Activated B cell treated with CpG ODN at 0.5 μM for 24 hours (primary cell): ENCODE data around the gene HERC6. TPM values are rescaled to one million over a fixed set of nuclear protein-coding genes. Genes with fewer than 3 reads are reported as not detected.

ENCODE experiments used
- ATAC-seq: fragments of 200-7000 bp; cut with Tn5 transposase; one replicate; pipeline ENCODE4 v1.10.0; 2021; ENCODE audit warnings: low read depth, mild to moderate bottlenecking, moderate library complexity
- CTCF ChIA-PET: fragments of 350-600 bp; sonication (Branson Sonifier 250); formaldehyde crosslinking; loops from one replicate; lab custom pipeline; 2021; ENCODE audit warnings: antibody characterized with exemption; lab: Charles Lee
- POLR2A ChIA-PET: fragments of 350-600 bp; sonication (Branson Sonifier 250); formaldehyde crosslinking; loops from one replicate; lab custom pipeline; 2021; ENCODE audit warnings: antibody characterized with exemption; lab: Charles Lee
- DNase-seq: peaks from one replicate; pipeline ENCODE4 v3.0.0; 2022
- H3K27ac Mint-ChIP-seq: one replicate; pipeline ENCODE4 v1.8.0; 2020; ENCODE audit warnings: mixed read lengths
- H3K27me3 Mint-ChIP-seq: one replicate; pipeline ENCODE4 v1.8.0; 2021; ENCODE audit warnings: mixed read lengths
- H3K36me3 Mint-ChIP-seq: one replicate; pipeline ENCODE4 v1.8.0; 2021; ENCODE audit warnings: low read depth, mixed read lengths
- H3K4me1 Mint-ChIP-seq: one replicate; pipeline ENCODE4 v1.8.0; 2021; ENCODE audit warnings: mixed read lengths
- H3K4me3 Mint-ChIP-seq: one replicate; pipeline ENCODE4 v1.8.0; 2020; ENCODE audit warnings: mild to moderate bottlenecking, mixed read lengths
- H3K9me3 Mint-ChIP-seq: one replicate; pipeline ENCODE4 v1.8.0; 2020; ENCODE audit warnings: mixed read lengths
- CTCF ChIP-seq: fragments of 200-600 bp; IDR thresholded peaks from one replicate; pipeline ENCODE4 v1.8.0; 2022; ENCODE audit warnings: antibody characterized with exemption, mild to moderate bottlenecking
- intact Hi-C: fragments of 100-400 bp; cut with micrococcal nuclease; formaldehyde crosslinking; loops from one replicate; pipeline ENCODE4 v1.15.1; 2024
- total RNA-seq: library from RNA; stranded (reverse); gene quantifications from 2 replicates; pipeline ENCODE4 v1.2.3, GENCODE V29; 2022

Gene HERC6
- total RNA-seq, 1 donor from 2014 or later: 11.4 TPM

- ATAC-seq (no peak), DNase-seq (no peak)
- H3K36me3 Mint-ChIP-seq: peaks cover 7% of the 10 kb centered on the region
- H3K4me3 Mint-ChIP-seq: peak overlapping the region; percentile 100
- peak overlapping the region; percentile 81 for H3K27ac Mint-ChIP-seq
- H3K9me3 Mint-ChIP-seq: peaks cover 2% of the 10 kb centered on the region
- CTCF ChIA-PET: interaction anchor here (2.6 to 3.0 kb wide), 2 partner anchors 79 to 240 kb away, joined by 12 to 14 read pairs; partner anchors contain the start of gene HERC6
- TF ChIP-seq CTCF: no peak
- peaks cover 17% of the 10 kb centered on the region for H3K4me1 Mint-ChIP-seq
- POLR2A ChIA-PET: interaction anchor here (1.3 to 3.1 kb wide), 4 partner anchors 11 to 179 kb away, joined by 3 to 48 read pairs (median 3); partner anchors contain the start of gene PPM1K
- intact Hi-C loops: loop anchor here (5.0 to 10.0 kb wide), 2 partner anchors 451 to 1063 kb away; partner anchors contain the start of genes HSD17B11 and PKD2
- H3K27me3 Mint-ChIP-seq: no peaks in the 10 kb centered on the region
Measured at GRCh38 chr4:88458104-88458740, 79.6 kb downstream of the HERC6 start.

- ATAC-seq (no peak), DNase-seq (no peak)
- TF ChIP-seq CTCF: no peak
- intact Hi-C loops: no loop called here
- H3K4me1 Mint-ChIP-seq: no peaks in the 10 kb centered on the region
- no peaks in the 10 kb centered on the region for H3K9me3 Mint-ChIP-seq
- no peak overlapping the region for H3K4me3 Mint-ChIP-seq
- ChIA-PET POLR2A (no interaction called here), CTCF (no interaction called here)
- H3K27ac Mint-ChIP-seq: no peak overlapping the region
- no peaks in the 10 kb centered on the region for H3K27me3 Mint-ChIP-seq
- H3K36me3 Mint-ChIP-seq: peaks cover 41% of the 10 kb centered on the region
Measured at GRCh38 chr4:88465653-88466192, 87.1 kb downstream of the HERC6 start.

- DNase-seq: no peak
- H3K27me3 Mint-ChIP-seq: no peaks in the 10 kb centered on the region
- intact Hi-C loops: no loop called here
- no peak overlapping the region for H3K27ac Mint-ChIP-seq
- ChIA-PET CTCF (no interaction called here), POLR2A (no interaction called here)
- H3K9me3 Mint-ChIP-seq: no peaks in the 10 kb centered on the region
- H3K4me1 Mint-ChIP-seq: no peaks in the 10 kb centered on the region
- no peak for ATAC-seq
- no peak overlapping the region for H3K4me3 Mint-ChIP-seq
- H3K36me3 Mint-ChIP-seq: peaks cover 44% of the 10 kb centered on the region
- no peak for TF ChIP-seq CTCF
Measured at GRCh38 chr4:88467392-88467791, 88.7 kb downstream of the HERC6 start.

DNA sequence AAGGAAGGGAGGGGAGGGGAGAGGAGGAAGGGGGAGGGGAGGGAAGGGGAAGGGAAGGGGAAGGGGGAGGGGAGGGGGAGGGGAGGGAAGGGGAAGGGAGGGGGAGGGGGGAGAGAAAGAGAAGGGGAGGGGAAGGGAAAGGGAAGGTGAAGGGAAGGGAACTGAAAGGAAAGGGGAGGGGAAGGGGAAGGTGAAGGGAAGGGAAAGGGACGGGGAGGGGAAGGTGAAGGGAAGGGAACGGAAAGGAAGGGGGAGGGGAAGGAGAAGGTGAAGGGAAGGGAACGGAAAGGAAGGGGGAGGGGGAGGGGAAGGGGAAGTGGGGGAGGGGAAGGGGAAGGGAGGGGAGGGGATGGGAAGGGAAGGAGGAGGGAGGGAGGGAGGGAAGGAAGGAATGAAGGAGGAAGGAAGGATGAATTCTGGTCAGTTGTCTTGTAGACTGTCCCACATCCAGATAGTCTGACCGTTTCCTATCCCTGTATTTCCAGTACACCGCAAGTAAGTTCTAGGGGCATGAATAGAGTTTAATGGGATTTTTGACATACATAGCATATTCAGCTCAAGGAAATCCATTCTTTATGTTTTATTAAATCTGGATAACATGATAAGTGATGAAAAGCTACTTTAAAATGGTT, 98.7 kb downstream of the HERC6 start:
- Mint-ChIP-seq H3K36me3 (peaks cover 20% of the 10 kb centered on the region), H3K27ac (no peak overlapping the region), H3K27me3 (no peaks in the 10 kb centered on the region), H3K9me3 (no peaks in the 10 kb centered on the region), H3K4me1 (no peaks in the 10 kb centered on the region), H3K4me3 (no peak overlapping the region)
- CTCF ChIA-PET: no interaction called here
- POLR2A ChIA-PET: no interaction called here
- TF ChIP-seq CTCF: no peak
- DNase-seq (no peak), ATAC-seq (no peak)
- intact Hi-C loops: no loop called here

DNA sequence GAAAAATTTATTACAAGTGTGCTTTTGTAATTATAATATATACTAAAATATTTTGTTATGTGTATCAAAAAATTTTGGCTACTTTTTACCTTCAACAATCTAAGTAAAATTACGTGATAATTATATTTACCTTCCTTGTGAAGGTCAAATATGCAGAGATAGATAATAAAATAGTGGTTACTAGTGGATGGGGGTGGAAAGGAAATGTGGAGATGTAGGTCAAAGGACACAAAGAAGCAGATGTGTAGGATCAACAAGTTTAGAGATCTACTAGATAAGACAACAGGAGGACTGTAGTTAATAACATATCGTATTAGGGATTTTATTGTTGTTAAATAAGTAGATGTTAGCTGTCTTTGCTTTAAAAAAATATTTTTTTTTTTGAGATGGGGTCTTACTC, 99.6 kb downstream of the HERC6 start:
- no peak overlapping the region for H3K27ac Mint-ChIP-seq
- peaks cover 15% of the 10 kb centered on the region for H3K36me3 Mint-ChIP-seq
- TF ChIP-seq CTCF: no peak
- ATAC-seq: no peak
- ChIA-PET POLR2A (no interaction called here), CTCF (no interaction called here)
- intact Hi-C loops: no loop called here
- no peak overlapping the region for H3K4me3 Mint-ChIP-seq
- no peak for DNase-seq
- no peaks in the 10 kb centered on the region for H3K9me3 Mint-ChIP-seq
- no peaks in the 10 kb centered on the region for H3K4me1 Mint-ChIP-seq
- H3K27me3 Mint-ChIP-seq: no peaks in the 10 kb centered on the region
